GM19239 (cell line): ENCODE data around the gene UGT1A6.

Source experiments
- DNase-seq: peaks from one replicate; pipeline ENCODE4 v3.0.0; 2011; ENCODE audit warnings: low spot score; ENCODE audit not compliant: insufficient read length
- FAIRE-seq: peaks from 2 replicates; lab custom pipeline; 2011; peaks lifted over from hg19 to GRCh38; lab: Jason Lieb, UNC

Gene UGT1A6

GRCh38 chr2:233816334-233816733 lies 123.6 kb downstream of the UGT1A6 start:
- DNase-seq: no peak
- no peak for FAIRE-seq

- FAIRE-seq: no peak
- no peak for DNase-seq
Observed at GRCh38 chr2:233816771-233817170, 124.1 kb downstream of the UGT1A6 start.

GRCh38 chr2:233817361-233817911 lies 124.7 kb downstream of the UGT1A6 start:
- FAIRE-seq (no peak), DNase-seq (no peak)

- DNase-seq (no peak), FAIRE-seq (no peak)
Observed at GRCh38 chr2:233817995-233818638, 125.4 kb downstream of the UGT1A6 start.

- DNase-seq: no peak
- no peak for FAIRE-seq
Observed at GRCh38 chr2:233818639-233819621, 126.2 kb downstream of the UGT1A6 start.

- FAIRE-seq: no peak
- DNase-seq: no peak
Observed at GRCh38 chr2:233819884-233820773, 127.4 kb downstream of the UGT1A6 start.

- FAIRE-seq (no peak), DNase-seq (no peak)
Observed at GRCh38 chr2:233820774-233821105, 128.1 kb downstream of the UGT1A6 start.

GRCh38 chr2:233821196-233821595 lies 128.5 kb downstream of the UGT1A6 start:
- FAIRE-seq: no peak
- DNase-seq: no peak

GRCh38 chr2:233821709-233822100 lies 129.0 kb downstream of the UGT1A6 start:
- no peak for DNase-seq
- FAIRE-seq: no peak

GRCh38 chr2:233822101-233822771 lies 129.5 kb downstream of the UGT1A6 start:
- DNase-seq: no peak
- FAIRE-seq: no peak
